ENCODE measurements around the gene GNA14.
"Not testable (repeated sequence)": the region's sequence is repeated elsewhere in the genome, so short reads cannot be mapped to it uniquely, and the experiment has no call there.

The GNA14 gene

GRCh38 chr9:77640741-77641580 is 7.2 kb downstream of the GNA14 start:
- DNase-seq: no peak

DNA sequence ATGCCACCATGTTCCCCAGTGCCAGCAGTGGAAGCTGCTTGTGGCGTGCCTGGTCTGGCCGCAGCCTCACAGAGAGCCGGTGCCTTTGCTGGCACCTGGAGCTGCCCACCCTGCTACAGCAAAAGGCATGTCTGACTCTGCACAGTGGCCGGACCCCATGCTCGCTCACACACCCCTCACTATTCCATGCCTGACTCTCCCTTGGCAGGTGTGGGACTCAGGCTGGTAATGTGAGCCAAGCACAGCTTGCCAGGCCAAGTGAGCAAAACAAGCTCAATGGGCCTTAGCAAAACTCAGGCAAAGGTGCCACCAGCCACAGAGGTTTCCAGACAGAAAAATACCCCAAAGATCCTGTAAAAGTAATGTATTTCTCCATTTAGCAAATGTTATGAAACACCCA is 15.5 kb downstream of the GNA14 start:
- DNase-seq: no peak

GRCh38 chr9:77628864-77629263 is 19.3 kb downstream of the GNA14 start:
- not testable (repeated sequence) for DNase-seq

GRCh38 chr9:77616191-77616590 is 31.9 kb downstream of the GNA14 start:
- no peak for DNase-seq

GRCh38 chr9:77614645-77615044 is 33.5 kb downstream of the GNA14 start:
- DNase-seq: no peak

- no peak for DNase-seq
These were observed 41.6 kb downstream of the GNA14 start for GRCh38 chr9:77606526-77606925.

DNA sequence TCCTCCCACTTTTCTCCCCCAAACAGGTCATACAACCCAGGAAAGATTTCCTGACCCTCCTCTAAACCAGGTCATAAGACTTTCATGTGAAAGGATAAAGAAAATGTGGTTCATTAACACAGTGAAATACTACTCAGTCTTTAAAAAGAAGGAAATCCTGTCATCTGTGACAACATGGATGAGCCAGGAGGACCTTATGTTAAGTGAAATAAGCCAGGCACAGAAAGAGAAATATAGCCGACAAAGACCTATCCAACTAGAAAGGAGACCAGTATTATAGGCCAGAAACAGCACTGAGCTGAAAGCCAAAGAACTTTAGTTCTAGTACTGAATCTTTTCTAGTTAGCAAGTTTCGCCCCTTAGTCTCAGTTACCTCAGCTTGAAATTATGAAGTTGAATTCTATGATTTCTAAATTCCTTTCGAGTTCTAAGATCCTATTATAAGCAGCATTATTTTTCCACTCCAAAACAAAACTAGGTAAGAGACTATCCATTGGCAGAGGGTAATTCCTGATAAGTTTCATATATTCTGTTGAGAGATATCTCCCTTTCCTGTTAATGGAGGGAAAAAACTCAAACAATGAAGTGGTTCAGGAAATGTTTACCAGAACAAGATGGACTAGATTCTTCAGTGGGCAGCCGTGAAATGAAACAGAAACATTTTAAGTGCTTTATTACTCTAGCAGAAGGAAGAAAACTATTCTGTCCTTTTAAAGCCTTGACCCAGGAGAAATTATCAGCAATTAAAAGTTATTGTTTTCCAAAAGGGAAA is 42.5 kb downstream of the GNA14 start:
- no peak for DNase-seq

DNA sequence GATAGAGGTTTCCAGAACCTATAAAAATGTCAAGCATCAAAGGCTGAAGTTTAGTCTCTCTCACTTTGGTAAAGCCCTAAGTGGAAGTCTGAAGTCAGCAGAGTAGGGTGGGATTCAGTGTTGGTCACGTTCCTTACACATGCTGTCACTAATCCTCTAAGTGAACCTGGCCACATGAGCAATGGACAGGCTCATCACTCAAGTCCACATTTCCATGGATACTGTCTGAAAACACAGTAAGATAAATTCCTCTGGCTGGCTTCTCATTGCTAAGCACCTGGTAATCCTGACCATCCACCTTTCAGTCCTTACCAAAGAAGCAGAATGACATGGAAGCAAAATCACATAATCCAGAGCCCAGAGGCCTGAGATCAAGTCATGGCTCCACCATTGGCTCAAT is 43.8 kb downstream of the GNA14 start:
- DNase-seq: no peak

- no peak for DNase-seq
These were observed 45.3 kb downstream of the GNA14 start for GRCh38 chr9:77602852-77603251.

DNA sequence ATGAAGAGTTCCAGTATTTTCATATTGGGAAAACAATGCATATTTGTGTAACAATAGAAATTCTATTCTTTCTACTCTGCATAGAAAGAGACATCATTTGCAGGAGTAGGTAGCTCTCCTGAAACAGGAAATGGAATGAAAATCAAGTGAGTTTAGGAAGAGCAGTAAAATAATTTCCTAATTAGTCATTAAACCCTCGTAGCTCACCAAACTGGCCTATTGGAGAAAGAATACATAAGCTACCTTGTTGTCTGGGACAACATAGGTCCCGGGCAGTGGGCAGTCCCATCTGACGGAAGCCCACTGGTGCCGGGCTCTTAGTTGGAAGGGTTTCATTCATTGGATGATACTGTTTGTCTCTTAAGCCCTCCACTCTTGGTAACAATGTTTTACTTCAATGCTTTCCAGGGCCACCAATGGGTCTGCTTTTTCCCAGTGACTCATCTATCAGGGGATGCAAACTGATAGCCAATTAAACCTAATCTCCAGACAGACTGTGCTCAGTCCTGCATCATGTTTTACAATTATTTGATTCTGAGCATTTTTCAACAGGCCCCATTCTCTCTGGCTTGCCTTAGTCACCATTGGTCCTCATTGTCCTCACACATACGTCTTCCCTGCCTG is 46.5 kb downstream of the GNA14 start:
- no peak for DNase-seq

DNA sequence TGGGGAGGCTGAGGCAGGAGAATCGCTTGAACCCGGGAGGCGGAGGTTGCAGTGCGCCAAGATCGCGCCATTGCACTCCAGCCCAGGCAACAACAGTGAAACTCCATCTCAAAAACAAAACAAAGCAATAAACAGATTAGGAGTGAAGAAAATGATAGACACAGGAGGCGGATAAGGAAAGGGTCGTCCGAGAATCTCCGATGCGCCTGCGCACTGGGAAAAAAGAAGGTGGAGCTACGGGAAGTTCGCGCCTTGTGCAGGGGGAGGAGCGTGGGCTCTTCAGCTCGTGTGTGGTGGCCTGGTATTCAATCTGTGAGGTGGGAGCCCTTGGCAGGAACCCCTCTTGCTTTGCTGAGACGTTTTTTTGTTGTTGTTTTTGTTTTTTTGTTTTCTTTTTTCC is 47.3 kb downstream of the GNA14 start:
- DNase-seq: no peak

DNA sequence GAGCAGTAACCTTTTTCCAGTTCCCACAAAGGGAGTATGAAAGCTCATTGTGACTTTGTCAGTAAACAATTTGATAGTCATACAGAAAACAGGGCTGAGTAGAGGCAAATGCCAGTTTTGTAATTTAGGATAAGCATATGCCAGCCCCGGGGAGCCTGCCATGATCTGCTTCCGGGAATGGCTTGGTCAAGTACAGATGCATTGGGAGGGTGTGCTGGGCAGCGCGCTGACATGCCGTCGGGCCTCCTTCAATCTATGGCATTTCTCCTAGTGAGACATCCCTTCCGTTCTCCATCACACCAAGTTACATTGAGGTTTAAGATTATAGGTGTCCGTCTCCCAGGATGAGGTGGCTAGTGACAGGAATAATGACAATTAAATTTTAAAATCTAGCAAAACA is 48.6 kb downstream of the GNA14 start:
- no peak for DNase-seq

DNA sequence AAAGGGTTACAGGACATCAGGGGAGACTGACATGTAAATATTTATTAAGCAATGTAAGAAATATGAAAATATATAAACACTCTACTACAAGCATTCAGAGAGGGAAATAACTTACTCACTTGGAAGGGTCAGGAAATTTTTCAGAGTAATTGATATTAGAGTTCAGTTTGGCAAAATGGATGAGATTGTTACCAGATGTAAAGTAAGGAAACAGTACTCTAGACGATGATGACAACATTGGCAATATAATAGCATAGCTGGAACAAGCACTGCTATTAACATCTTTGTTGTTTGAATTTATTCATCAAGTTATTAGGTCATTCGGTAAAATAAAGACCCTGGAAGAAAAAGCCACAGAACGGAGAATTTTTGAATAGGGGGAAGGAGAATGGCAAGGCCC is 49.1 kb downstream of the GNA14 start:
- no peak for DNase-seq

DNA sequence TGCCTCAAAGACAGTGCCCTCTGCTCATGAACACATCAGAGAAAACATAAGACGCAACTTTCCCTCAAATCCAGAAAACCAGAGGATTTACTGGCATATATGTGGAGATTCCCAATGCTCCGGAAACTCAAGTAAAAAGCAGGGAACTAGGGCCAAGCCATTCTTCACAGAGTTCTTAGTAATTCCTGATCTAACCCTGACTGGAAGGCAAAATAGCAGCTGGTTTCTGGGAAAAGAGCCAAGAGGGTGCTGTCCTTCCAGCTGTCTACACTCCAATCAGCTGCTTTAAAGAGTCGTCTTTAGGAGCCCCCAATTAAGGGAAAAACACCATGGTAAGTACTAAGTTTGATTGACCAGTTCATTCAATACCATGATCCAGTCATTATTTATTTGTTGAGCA is 49.6 kb downstream of the GNA14 start:
- DNase-seq: no peak

DNA sequence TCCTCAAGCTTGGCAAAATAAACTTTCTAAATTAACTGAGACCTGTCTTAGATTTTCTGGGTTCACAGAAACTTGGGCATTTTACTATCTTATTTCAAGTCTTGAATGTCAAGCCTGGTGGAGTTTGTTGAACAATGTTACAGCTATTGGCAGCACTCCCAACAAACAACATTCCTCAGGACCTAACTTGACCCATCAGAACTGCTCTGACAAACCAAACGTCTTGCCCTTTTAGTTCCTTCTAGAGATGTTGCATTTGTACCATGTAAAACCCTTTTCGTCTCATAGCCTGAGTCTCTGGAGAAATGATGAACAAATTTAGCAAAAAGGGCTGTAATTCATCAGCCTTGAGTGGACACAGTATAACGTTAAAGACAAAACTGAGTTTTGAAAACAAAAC is 51.1 kb downstream of the GNA14 start:
- peak; percentile 2 for DNase-seq

- DNase-seq: no peak
These were observed 52.6 kb downstream of the GNA14 start for GRCh38 chr9:77595426-77596095.

GRCh38 chr9:77594963-77595362 is 53.2 kb downstream of the GNA14 start:
- DNase-seq: no peak

GRCh38 chr9:77593528-77593927 is 54.6 kb downstream of the GNA14 start:
- DNase-seq: no peak

DNA sequence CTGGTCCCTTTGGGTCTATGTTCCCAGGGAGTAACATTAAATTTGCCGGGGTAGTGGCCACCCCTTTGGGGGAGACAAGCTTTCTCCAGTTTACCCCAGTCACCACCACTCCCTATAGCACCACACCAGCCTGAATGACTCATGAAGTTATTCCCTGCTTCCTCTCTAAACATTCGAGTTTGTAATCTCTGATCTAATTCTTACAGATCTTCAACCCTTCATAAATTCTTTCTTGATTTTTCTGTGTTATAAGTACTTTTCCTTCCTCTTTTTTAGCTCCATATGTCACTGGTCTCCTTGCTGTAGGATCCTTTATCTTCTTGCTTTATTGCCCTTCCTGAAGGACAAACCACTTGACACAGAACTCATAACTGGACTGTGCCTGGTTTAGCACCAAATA is 55.6 kb downstream of the GNA14 start:
- no peak for DNase-seq

GRCh38 chr9:77589046-77589795 is 58.9 kb downstream of the GNA14 start:
- no peak for DNase-seq

DNA sequence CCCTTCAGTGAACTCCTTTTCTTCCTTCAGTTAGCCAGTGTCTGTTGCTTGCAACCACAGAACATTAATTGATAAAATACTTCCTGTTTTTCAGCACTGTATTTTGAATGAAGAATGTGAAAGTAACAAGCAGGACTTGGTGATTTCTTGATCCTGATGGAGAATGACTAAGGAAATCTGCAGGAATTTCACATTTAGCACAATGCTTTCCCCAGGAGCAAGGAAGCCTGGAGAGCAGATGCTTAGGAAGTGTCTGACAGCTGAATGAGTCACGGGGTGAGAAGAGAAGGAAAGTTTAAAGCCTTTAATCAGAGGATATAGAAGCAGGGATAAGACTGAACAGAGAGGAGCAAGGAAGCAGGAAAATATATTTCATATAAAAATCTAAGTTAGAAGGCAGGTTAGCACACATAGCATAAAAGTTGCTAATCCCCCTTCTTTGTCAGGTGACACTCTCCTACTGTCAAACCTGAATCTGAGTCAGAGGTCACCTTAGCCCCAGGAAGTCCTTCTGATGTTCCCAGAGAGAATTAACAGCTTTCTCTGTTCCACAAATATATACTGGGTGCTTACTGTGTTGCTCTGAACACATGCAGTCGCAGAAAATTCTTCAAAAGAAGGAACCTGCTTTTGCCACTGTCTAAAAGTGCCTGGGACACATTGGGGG is 59.7 kb downstream of the GNA14 start:
- DNase-seq: peak; percentile 63

- DNase-seq: no peak
These were observed 60.3 kb downstream of the GNA14 start for GRCh38 chr9:77587851-77588250.

Data from kidney glomerular epithelial cell (primary cell).